Neural progenitor cell (in vitro differentiated cells): Measurements from ENCODE around the gene FOXN4. TPM values are rescaled to one million over a fixed set of nuclear protein-coding genes. Genes with fewer than 3 reads are reported as not detected.
A peak's percentile ranks its signal among the peaks of the same experiment; 100 is the strongest.

Experiments used
- DNase-seq: peaks from one replicate; pipeline ENCODE4 v3.0.0-alpha.2; 2016; ENCODE audit warnings: low spot score
- H2AFZ ChIP-seq: fragments of 200-600 bp; sonication (generic); replicated peaks from 2 replicates; pipeline ENCODE4 v1.6.1; 2016; ENCODE audit warnings: antibody characterized with exemption
- H3F3A ChIP-seq: fragments of 200-600 bp; sonication (generic); 2 replicates; pipeline ENCODE4 v1.6.1; 2016; ENCODE audit warnings: antibody characterized with exemption, low read depth
- H3K27ac ChIP-seq: fragments of 200-600 bp; sonication (generic); 2 replicates; pipeline ENCODE4 v1.5.1; 2016; ENCODE audit warnings: mild to moderate bottlenecking
- H3K27me3 ChIP-seq: fragments of 200-600 bp; sonication (generic); 2 replicates; pipeline ENCODE4 v1.6.1; 2016; ENCODE audit warnings: mild to moderate bottlenecking, moderate library complexity
- H3K36me3 ChIP-seq: fragments of 200-600 bp; sonication (generic); 2 replicates; pipeline ENCODE4 v1.5.1; 2016
- H3K4me1 ChIP-seq: fragments of 200-600 bp; sonication (generic); 2 replicates; pipeline ENCODE4 v1.6.1; 2016; ENCODE audit warnings: mixed run types
- H3K4me2 ChIP-seq: fragments of 200-600 bp; sonication (generic); 2 replicates; pipeline ENCODE4 v1.6.1; 2016
- H3K4me3 ChIP-seq: fragments of 200-600 bp; sonication (generic); 2 replicates; pipeline ENCODE4 v1.5.1; 2016
- H3K79me2 ChIP-seq: fragments of 200-600 bp; sonication (generic); 2 replicates; pipeline ENCODE4 v1.6.1; 2016; ENCODE audit warnings: low read depth
- H3K9ac ChIP-seq: fragments of 200-600 bp; sonication (generic); 2 replicates; pipeline ENCODE4 v1.6.1; 2016
- H3K9me3 ChIP-seq: fragments of 200-600 bp; sonication (generic); 2 replicates; pipeline ENCODE4 v1.5.1; 2016; ENCODE audit warnings: low read depth
- H4K20me1 ChIP-seq: fragments of 200-600 bp; sonication (generic); 2 replicates; pipeline ENCODE4 v1.6.1; 2016; ENCODE audit warnings: low read depth
- H3K27ac Mint-ChIP-seq: 3 replicates; pipeline ENCODE4 v1.8.0; 2021; ENCODE audit warnings: mixed read lengths
- H3K27me3 Mint-ChIP-seq: 2 replicates; pipeline ENCODE4 v1.8.0; 2022; ENCODE audit warnings: low read depth, mild to moderate bottlenecking, inconsistent platforms, moderate library complexity, mixed read lengths; ENCODE audit not compliant: insufficient read depth
- H3K36me3 Mint-ChIP-seq: 3 replicates; pipeline ENCODE4 v1.8.0; 2021; ENCODE audit warnings: mixed read lengths
- H3K4me1 Mint-ChIP-seq: 3 replicates; pipeline ENCODE4 v1.8.0; 2021; ENCODE audit warnings: mixed read lengths
- H3K4me3 Mint-ChIP-seq: 3 replicates; pipeline ENCODE4 v1.8.0; 2021; ENCODE audit warnings: mild to moderate bottlenecking, moderate library complexity, mixed read lengths
- H3K9me3 Mint-ChIP-seq: 3 replicates; pipeline ENCODE4 v1.8.0; 2020; ENCODE audit warnings: mixed read lengths
- CTCF ChIP-seq: fragments of 200-600 bp; sonication (generic); IDR thresholded peaks from 2 replicates; pipeline ENCODE4 v1.5.1; 2017; ENCODE audit warnings: antibody characterized with exemption, mild to moderate bottlenecking
- EZH2 ChIP-seq: fragments of 200-600 bp; sonication (generic); IDR thresholded peaks from 2 replicates; pipeline ENCODE4 v1.6.1; 2017; ENCODE audit warnings: antibody characterized with exemption, mild to moderate bottlenecking, moderate library complexity
- EZH2phosphoT487 ChIP-seq: fragments of 200-600 bp; sonication (generic); IDR thresholded peaks from 2 replicates; pipeline ENCODE4 v1.6.1; 2017; ENCODE audit warnings: antibody characterized with exemption
- total RNA-seq: library from RNA; depleted of rRNA; stranded (reverse); fragments of >200 nt; gene quantifications from 2 replicates; pipeline ENCODE4 v1.2.3, GENCODE V29; 2015; ENCODE audit warnings: low replicate concordance

Gene FOXN4
- total RNA-seq, 1 donor from 2014 or later: not detected

GRCh38 chr12:109278912-109279311 is 30.2 kb downstream of the FOXN4 start:
- H2AFZ ChIP-seq: no peak overlapping the region

GRCh38 chr12:109277899-109278762 is 31.0 kb downstream of the FOXN4 start:
- Histone ChIP-seq H3K9me3 (no peaks in the 10 kb centered on the region), H3K79me2 (no peaks in the 10 kb centered on the region)
- H3K4me3 Mint-ChIP-seq: no peak overlapping the region

More at GRCh38 chr12:109278912-109279311, 30.2 kb downstream of the FOXN4 start:
- Histone ChIP-seq H3K79me2 (no peaks in the 10 kb centered on the region), H3K27ac (no peak overlapping the region), H3F3A (peaks cover 3% of the 10 kb centered on the region), H3K9me3 (no peaks in the 10 kb centered on the region), H3K27me3 (no peaks in the 10 kb centered on the region), H3K4me3 (no peak overlapping the region), H3K4me2 (no peak overlapping the region), H4K20me1 (no peaks in the 10 kb centered on the region), H3K36me3 (no peaks in the 10 kb centered on the region), H3K4me1 (peaks cover 11% of the 10 kb centered on the region), H3K9ac (no peak overlapping the region)
- Mint-ChIP-seq H3K4me1 (peaks cover 14% of the 10 kb centered on the region), H3K9me3 (no peaks in the 10 kb centered on the region), H3K27me3 (peaks cover 7% of the 10 kb centered on the region), H3K4me3 (no peak overlapping the region), H3K36me3 (no peaks in the 10 kb centered on the region), H3K27ac (peak overlapping the region; percentile 40)
- DNase-seq: no peak
- TF ChIP-seq EZH2 (no peak), CTCF (no peak), EZH2phosphoT487 (no peak)

GRCh38 chr12:109277255-109277898 is 31.7 kb downstream of the FOXN4 start:
- Mint-ChIP-seq H3K27ac (no peak overlapping the region), H3K36me3 (no peaks in the 10 kb centered on the region), H3K9me3 (no peaks in the 10 kb centered on the region), H3K4me1 (peaks cover 16% of the 10 kb centered on the region), H3K4me3 (no peak overlapping the region), H3K27me3 (peaks cover 9% of the 10 kb centered on the region)
- Histone ChIP-seq H3K9ac (no peak overlapping the region), H3K4me1 (peaks cover 17% of the 10 kb centered on the region), H3K79me2 (no peaks in the 10 kb centered on the region), H3K4me2 (no peak overlapping the region), H3K36me3 (no peaks in the 10 kb centered on the region), H3K27ac (no peak overlapping the region), H3K9me3 (no peaks in the 10 kb centered on the region), H4K20me1 (no peaks in the 10 kb centered on the region), H2AFZ (no peak overlapping the region), H3K27me3 (peaks cover 8% of the 10 kb centered on the region), H3K4me3 (no peak overlapping the region), H3F3A (peaks cover 3% of the 10 kb centered on the region)
- TF ChIP-seq CTCF (no peak), EZH2phosphoT487 (no peak), EZH2 (no peak)
- no peak for DNase-seq

More at GRCh38 chr12:109277899-109278762, 31.0 kb downstream of the FOXN4 start:
- Histone ChIP-seq H3K4me3 (no peak overlapping the region), H4K20me1 (no peaks in the 10 kb centered on the region), H3K9ac (no peak overlapping the region), H3K27me3 (peaks cover 5% of the 10 kb centered on the region), H3K27ac (no peak overlapping the region), H3K4me1 (peaks cover 14% of the 10 kb centered on the region), H3K4me2 (peak overlapping the region; percentile 1), H3K36me3 (no peaks in the 10 kb centered on the region), H3F3A (peaks cover 3% of the 10 kb centered on the region), H2AFZ (peak overlapping the region; percentile 19)
- Mint-ChIP-seq H3K27me3 (peaks cover 9% of the 10 kb centered on the region), H3K36me3 (no peaks in the 10 kb centered on the region), H3K27ac (no peak overlapping the region), H3K9me3 (no peaks in the 10 kb centered on the region), H3K4me1 (peaks cover 16% of the 10 kb centered on the region)
- TF ChIP-seq CTCF: no peak
- no peak for TF ChIP-seq EZH2
- no peak for TF ChIP-seq EZH2phosphoT487
- peak; percentile 27 for DNase-seq
